Gastrocnemius medialis (tissue), 4 donors: ENCODE data around the gene C9orf40. TPM values are rescaled to one million over a fixed set of nuclear protein-coding genes. Genes with fewer than 3 reads are reported as not detected.

Experiments
- ATAC-seq, 2 donors: fragments of 150-250 bp; one replicate each; pipeline ENCODE4 v1.9.1; 2016
- DNase-seq, 2 donors: peaks; one replicate each; pipeline ENCODE4 v3.0.0-alpha.2; 2019
- H3K27ac ChIP-seq, 4 donors: fragments of 200-600 bp; sonication (generic); 1 replicate in 1 of 4; 2 replicates in 3 of 4; pipeline ENCODE4 v1.5.1; 2016 to 2018; ENCODE audit warnings: mild to moderate bottlenecking in 2 of 4, moderate library complexity in 1 of 4
- H3K27me3 ChIP-seq, 3 donors: fragments of 200-600 bp; sonication (generic) in 2 of 3; 1 replicate in 1 of 3; 2 replicates in 2 of 3; pipeline versions ENCODE4 v1.5.1 to v1.6.0; 2016 to 2019; ENCODE audit warnings: mild to moderate bottlenecking in 1 of 3, moderate library complexity in 1 of 3
- H3K36me3 ChIP-seq, 2 donors: fragments of 200-600 bp; sonication (generic) in 1 of 2; one replicate each; pipeline ENCODE4 v1.5.1; 2017 to 2018
- H3K4me1 ChIP-seq, 2 donors: fragments of 200-600 bp; sonication (generic) in 1 of 2; one replicate each; pipeline ENCODE4 v1.5.1; 2016 to 2017; ENCODE audit warnings: mild to moderate bottlenecking in 2 of 2
- H3K4me3 ChIP-seq, 4 donors: fragments of 200-600 bp; sonication (generic) in 3 of 4; 1 replicate in 1 of 4; 2 replicates in 3 of 4; pipeline ENCODE4 v1.5.1; 2016 to 2019; ENCODE audit warnings: mild to moderate bottlenecking in 2 of 4
- H3K9me3 ChIP-seq, 3 donors: fragments of 200-600 bp; sonication (generic) in 2 of 3; 1 replicate in 1 of 3; 2 replicates in 2 of 3; pipeline ENCODE4 v1.5.1; 2016 to 2019
- CTCF ChIP-seq, 5 experiments: fragments of 450-650 bp in 3 of 5; fragments of 200-600 bp in 2 of 5; sonication (generic) in 2 of 5; IDR thresholded peaks in 4 of 5; conservative IDR thresholded peaks in 1 of 5; 1 replicate in 4 of 5; 2 replicates in 1 of 5; pipeline ENCODE4 v1.5.1; 2016 to 2019; ENCODE audit warnings: antibody characterized with exemption in 5 of 5, mild to moderate bottlenecking in 3 of 5, moderate library complexity in 3 of 5
- POLR2A ChIP-seq, 2 donors: fragments of 450-650 bp; IDR thresholded peaks; one replicate each; pipeline ENCODE4 v1.6.1; 2017; ENCODE audit warnings: antibody characterized with exemption in 2 of 2, mild to moderate bottlenecking in 2 of 2, moderate library complexity in 2 of 2
- in situ Hi-C, 4 donors: fragments of 200-750 bp; cut with MboI; loops; one replicate each; pipeline versions ENCODE4 v1.15.0 to v1.8.0; 2017; ENCODE audit warnings: low sequenced_read_pairs in 4 of 4
- intact Hi-C: fragments of 100-400 bp; cut with DNase I; formaldehyde crosslinking; loops from one replicate; pipeline ENCODE4 v1.15.1; 2023; ENCODE audit warnings: low total_unique reads
- total RNA-seq, 4 donors: library from RNA; depleted of rRNA; stranded (reverse); fragments of >200 nt; gene quantifications; one replicate each; pipeline versions ENCODE4 v1.1.0 to v1.2.3, GENCODE V29; 2016

C9orf40 gene
- total RNA-seq, 4 donors from 2014 or later: 1.2 to 4.2 (median 2.6) TPM

DNA sequence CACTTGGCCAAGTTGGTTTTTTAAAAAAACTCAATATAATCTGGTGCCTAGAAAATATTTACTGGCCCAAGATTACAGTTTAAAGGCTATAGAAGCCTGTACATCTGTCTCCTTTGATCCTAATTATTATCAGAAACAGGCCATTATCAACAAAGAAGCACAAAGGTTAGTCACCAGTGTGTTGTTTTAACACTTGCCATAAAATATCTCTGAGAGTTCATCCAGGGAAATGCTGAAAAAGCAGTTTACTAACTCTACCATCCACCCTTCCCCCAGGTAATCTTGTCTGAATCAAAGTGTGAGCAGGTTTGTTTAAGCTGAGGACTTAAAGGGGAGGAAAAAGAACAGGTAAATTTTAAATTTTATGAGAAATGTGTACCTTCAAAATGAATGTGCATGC, 51.7 kb downstream of the C9orf40 start:
- Histone ChIP-seq H3K27ac (no peak overlapping the region), H3K36me3 (no peaks in the 10 kb centered on the region), H3K4me3 (no peak overlapping the region), H3K27me3 (no peaks in the 10 kb centered on the region), H3K4me1 (no peaks in the 10 kb centered on the region), H3K9me3 (no peaks in the 10 kb centered on the region)
- ATAC-seq: no peak
- intact Hi-C loops: no loop called here
- no peak for TF ChIP-seq POLR2A (IDR thresholded peaks at IDR 0.05)
- TF ChIP-seq CTCF (IDR thresholded peaks at IDR 0.05 in 4 of 5, conservative IDR thresholded peaks at IDR 0.05 in 1 of 5): no peak
- no peak for DNase-seq
- in situ Hi-C loops: no loop called here

Other genes starting within 250 kb of the C9orf40 start
- under 1 TPM in 3 of 4 donors, not detected in 1; 0.07 to 0.22 (median 0.20) TPM for gene TRPM6, start 65.0 kb downstream of the C9orf40 start, total RNA-seq
- gene CARNMT1, start 75.4 kb upstream of the C9orf40 start, total RNA-seq: 10 to 100 TPM in 2 of 4 donors, 1 to 10 TPM in 2; 6.9 to 28.9 (median 14.6) TPM
- gene NMRK1, start 135.2 kb upstream of the C9orf40 start, total RNA-seq: 10 to 100 TPM; 10.5 to 20.6 (median 18.6) TPM
- 1 to 10 TPM; 5.2 to 9.8 (median 6.2) TPM for gene OSTF1, start 135.6 kb upstream of the C9orf40 start, total RNA-seq